HepG2 (cell line): ENCODE measurements around the gene UGT8.

Experiments used
- CBX5 ChIP-seq: sonication (generic); formaldehyde crosslinking; IDR thresholded peaks from 2 replicates; pipeline ENCODE4 v1.4.0; 2020; ENCODE audit warnings: missing genetic modification reagents, borderline replicate concordance
- SP1 ChIP-seq, 2 experiments: fragments of 450-650 bp in 1 of 2; sonication (generic) in 1 of 2; formaldehyde crosslinking in 1 of 2; IDR thresholded peaks; 2 replicates each; pipeline versions ENCODE4 v1.4.0 to v1.6.1; 2016 to 2020; ENCODE audit warnings: missing genetic modification reagents in 1 of 2
- TAF1 ChIP-seq: sonication (generic); formaldehyde crosslinking; IDR thresholded peaks from 2 replicates; pipeline ENCODE4 v1.4.0; 2020; ENCODE audit warnings: missing genetic modification reagents
- ZNF207 ChIP-seq: fragments of 450-650 bp; IDR thresholded peaks from 2 replicates; pipeline ENCODE4 v1.6.1; 2016; ENCODE audit warnings: antibody characterized with exemption, borderline replicate concordance
- ZNF644 ChIP-seq: IDR thresholded peaks from 2 replicates; pipeline ENCODE4 v1.6.1; 2016; ENCODE audit warnings: low read depth
- TF ChIP-seq, protein P1 (sequence below): sonication (generic); formaldehyde crosslinking; IDR thresholded peaks from 2 replicates; pipeline ENCODE4 v1.5.0; 2020; ENCODE audit warnings: missing genetic modification reagents
- TF ChIP-seq, protein P2 (sequence below): sonication (generic); formaldehyde crosslinking; IDR thresholded peaks from 2 replicates; pipeline ENCODE4 v1.5.0; 2020; ENCODE audit warnings: mild to moderate bottlenecking, missing genetic modification reagents, moderate library complexity
- TF ChIP-seq, protein P3 (sequence below): sonication (generic); formaldehyde crosslinking; IDR thresholded peaks from 2 replicates; pipeline ENCODE4 v1.4.0; 2020; ENCODE audit warnings: missing genetic modification reagents; ENCODE audit errors: not compliant biosample characterization
- TF ChIP-seq, protein P4 (sequence below): sonication (generic); formaldehyde crosslinking; IDR thresholded peaks from 2 replicates; pipeline ENCODE4 v1.5.1; 2020; ENCODE audit warnings: mild to moderate bottlenecking, missing genetic modification reagents

DNA sequence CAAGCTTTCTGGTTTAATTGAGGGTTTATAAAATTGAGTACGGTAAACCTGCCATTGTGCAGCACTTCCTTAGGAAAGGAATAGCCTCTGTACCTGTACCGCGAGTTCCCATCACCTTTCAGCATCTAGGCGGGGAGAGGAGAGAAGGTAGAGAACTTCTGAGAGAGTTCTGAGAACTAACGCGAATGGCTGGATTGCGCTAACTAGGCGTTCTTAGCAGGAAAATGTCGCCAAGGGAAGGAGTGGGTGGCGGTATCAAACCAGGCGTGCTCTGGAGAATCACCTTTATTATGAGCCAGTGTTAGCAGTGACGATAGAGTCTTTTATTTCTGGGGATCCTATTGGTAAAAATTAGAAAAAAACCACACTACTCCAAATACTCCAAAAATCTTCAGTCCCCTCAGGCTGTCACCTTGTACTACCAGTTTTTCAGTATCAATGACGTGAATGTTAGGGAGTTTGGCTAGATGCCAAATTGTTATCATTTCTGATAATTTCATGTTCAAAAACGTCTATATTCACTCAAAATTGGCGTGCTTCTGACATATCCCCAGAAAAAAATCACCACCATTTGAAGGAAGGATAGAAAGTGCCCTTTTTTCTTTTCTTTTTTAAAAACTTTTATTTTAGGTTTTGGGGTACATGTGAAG lies 1.4 kb downstream of the UGT8 start:
- TF ChIP-seq, protein P1, sequence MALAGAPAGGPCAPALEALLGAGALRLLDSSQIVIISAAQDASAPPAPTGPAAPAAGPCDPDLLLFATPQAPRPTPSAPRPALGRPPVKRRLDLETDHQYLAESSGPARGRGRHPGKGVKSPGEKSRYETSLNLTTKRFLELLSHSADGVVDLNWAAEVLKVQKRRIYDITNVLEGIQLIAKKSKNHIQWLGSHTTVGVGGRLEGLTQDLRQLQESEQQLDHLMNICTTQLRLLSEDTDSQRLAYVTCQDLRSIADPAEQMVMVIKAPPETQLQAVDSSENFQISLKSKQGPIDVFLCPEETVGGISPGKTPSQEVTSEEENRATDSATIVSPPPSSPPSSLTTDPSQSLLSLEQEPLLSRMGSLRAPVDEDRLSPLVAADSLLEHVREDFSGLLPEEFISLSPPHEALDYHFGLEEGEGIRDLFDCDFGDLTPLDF (CRISPR knock-in tag), result no peak
- TF ChIP-seq ZNF644 (CRISPR knock-in tag), result no peak
- TF ChIP-seq, protein P2, sequence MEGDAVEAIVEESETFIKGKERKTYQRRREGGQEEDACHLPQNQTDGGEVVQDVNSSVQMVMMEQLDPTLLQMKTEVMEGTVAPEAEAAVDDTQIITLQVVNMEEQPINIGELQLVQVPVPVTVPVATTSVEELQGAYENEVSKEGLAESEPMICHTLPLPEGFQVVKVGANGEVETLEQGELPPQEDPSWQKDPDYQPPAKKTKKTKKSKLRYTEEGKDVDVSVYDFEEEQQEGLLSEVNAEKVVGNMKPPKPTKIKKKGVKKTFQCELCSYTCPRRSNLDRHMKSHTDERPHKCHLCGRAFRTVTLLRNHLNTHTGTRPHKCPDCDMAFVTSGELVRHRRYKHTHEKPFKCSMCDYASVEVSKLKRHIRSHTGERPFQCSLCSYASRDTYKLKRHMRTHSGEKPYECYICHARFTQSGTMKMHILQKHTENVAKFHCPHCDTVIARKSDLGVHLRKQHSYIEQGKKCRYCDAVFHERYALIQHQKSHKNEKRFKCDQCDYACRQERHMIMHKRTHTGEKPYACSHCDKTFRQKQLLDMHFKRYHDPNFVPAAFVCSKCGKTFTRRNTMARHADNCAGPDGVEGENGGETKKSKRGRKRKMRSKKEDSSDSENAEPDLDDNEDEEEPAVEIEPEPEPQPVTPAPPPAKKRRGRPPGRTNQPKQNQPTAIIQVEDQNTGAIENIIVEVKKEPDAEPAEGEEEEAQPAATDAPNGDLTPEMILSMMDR, result no peak
- TF ChIP-seq, protein P3, sequence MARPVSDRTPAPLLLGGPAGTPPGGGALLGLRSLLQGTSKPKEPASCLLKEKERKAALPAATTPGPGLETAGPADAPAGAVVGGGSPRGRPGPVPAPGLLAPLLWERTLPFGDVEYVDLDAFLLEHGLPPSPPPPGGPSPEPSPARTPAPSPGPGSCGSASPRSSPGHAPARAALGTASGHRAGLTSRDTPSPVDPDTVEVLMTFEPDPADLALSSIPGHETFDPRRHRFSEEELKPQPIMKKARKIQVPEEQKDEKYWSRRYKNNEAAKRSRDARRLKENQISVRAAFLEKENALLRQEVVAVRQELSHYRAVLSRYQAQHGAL (CRISPR knock-in tag), result no peak
- TF ChIP-seq, protein P4, sequence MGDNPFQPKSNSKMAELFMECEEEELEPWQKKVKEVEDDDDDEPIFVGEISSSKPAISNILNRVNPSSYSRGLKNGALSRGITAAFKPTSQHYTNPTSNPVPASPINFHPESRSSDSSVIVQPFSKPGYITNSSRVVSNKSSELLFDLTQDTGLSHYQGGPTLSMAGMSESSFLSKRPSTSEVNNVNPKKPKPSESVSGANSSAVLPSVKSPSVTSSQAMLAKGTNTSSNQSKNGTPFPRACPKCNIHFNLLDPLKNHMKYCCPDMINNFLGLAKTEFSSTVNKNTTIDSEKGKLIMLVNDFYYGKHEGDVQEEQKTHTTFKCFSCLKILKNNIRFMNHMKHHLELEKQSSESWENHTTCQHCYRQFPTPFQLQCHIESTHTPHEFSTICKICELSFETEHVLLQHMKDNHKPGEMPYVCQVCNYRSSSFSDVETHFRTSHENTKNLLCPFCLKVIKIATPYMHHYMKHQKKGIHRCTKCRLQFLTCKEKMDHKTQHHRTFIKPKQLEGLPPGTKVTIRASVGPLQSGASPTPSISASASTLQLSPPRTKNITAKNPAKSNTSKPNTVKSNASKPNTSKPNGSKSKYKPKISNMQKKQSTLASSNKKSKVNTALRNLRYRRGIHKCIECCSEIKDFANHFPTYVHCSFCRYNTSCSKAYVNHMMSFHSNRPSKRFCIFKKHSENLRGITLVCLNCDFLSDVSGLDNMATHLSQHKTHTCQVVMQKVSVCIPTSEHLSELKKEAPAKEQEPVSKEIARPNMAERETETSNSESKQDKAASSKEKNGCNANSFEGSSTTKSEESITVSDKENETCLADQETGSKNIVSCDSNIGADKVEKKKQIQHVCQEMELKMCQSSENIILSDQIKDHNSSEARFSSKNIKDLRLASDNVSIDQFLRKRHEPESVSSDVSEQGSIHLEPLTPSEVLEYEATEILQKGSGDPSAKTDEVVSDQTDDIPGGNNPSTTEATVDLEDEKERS (CRISPR knock-in tag), result no peak
- TF ChIP-seq SP1 (IDR thresholded peaks at IDR 0.05), result no peak
- no peak for TF ChIP-seq SP1 (CRISPR knock-in tag; IDR thresholded peaks at IDR 0.05)
- no peak for TF ChIP-seq ZNF207
- no peak for TF ChIP-seq TAF1 (CRISPR knock-in tag)
- TF ChIP-seq CBX5 (CRISPR knock-in tag), result no peak
